ENCODE measurements around the gene SLC12A8.

The SLC12A8 gene

DNA sequence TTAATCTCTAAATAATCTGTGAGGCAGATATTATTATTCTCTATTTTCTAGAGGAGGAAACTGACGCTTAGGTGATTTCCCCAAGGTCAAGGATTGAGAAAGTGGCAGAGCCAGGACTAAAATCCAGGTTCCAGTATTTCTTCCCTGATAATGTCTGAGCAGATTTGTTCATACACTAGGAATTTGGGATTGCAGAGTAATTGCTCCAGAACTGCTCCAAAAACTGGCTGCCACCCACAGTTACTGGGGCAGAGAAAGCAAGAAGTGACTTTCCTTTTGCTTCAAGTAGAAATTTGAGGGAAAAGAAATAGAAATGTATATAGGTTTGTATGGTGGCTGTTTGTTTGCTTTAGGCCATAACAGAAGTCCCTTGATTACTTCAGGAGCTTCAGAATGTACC lies 60.6 kb downstream of the SLC12A8 start:
- no peak for DNase-seq (ENCODE audit: low read depth in 2 of 2)

DNA sequence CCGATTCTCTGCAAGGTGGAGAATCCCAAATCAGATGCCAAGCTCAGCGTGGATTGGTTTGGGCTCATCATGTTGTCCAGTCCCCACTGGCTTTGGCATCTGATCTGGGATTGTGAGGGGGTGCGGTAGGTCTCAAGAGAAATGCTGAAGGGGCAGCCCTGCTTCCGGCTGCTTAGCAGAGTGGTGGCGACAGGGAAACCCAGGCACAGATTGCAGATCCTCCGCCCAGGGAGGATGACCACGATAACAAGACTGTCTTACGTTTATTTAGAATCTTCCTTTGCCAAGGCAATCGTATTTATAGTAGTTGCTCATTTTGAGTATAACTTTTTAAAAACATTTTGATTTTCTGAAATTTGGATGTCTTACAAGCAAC lies 61.1 kb downstream of the SLC12A8 start:
- DNase-seq (ENCODE audit: low read depth in 2 of 2): no peak

DNA sequence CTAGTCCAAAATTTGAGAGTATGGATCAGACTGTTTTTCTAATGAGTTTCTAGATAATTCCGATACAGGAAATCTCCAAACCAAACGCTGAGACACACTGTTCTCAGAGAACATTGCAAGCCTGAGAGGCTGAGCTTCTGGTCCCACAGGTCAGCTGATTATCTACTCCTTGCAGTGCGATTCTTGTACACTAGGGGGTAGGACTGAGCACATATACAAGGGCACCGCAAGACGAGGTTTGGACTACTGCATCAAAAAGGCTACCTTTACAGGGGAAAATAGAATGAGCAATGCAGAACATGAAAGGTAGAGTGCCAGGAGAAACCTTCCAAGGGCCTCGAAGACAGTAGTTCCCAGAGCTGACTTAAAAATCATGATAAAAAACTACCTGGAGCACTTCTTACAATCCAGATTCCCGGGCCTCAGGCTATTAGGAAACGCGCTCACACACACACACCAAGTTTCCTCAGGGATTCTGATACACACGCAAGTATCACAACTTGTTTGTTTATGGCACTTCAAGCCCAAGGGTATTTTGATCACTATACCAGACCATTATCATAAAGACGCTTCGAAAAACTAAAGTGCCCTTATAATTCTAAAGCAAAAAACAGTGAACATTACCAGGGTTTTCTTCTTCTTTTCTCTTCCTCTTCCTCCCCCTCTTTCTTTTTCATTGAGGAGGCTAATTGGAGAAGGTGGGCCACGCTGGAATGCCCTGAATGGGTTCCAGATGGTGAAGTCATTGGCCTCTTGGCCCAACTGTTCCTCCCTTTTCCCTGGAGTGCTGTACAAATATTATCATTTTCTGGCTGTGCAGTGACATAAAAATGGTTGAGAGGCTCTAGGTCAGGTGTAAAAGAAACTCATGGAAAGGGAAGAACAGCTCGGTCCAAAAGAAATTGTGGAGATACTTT lies 61.8 kb downstream of the SLC12A8 start:
- DNase-seq (ENCODE audit: low read depth in 2 of 2): peak; percentile 32 to 40

DNA sequence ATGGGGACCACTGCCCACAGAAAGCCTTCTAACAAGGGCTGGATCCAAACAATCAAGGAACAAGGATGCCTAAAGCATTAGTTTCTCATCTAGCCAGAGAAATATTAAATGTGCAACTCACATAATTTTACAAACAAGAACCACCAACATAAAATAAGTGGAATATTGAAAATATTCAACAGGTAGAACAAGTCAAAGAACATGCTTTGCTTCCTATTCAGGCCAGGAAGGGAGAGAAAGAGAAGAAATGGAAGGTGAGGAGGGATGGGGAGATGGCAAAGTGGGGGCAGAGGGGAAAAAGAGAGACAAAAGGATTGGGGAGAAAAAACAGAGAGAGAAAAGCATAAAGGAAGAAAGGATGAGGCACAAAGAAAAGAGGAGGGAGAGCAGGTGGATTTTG lies 63.1 kb downstream of the SLC12A8 start:
- DNase-seq (ENCODE audit: low read depth in 2 of 2): no peak

DNA sequence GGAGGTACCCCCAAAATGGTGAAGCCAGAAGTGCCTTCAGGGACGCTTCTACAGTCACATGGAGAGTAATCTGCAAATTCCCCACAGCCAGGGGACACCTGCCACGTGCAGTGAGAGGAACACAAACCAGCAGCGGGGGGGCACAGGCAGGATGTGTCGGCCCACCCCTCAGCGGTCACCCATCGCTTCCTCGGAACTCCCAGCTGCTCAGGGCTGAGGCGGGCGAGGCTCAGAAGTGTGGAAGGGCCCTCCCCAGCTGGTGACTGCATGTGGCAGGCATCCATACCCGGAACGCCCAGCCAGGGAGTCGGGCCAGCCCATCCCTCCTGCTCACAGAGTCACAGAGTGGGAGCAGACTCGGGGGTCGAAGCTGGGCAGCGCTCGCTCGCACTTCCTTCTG lies 63.7 kb downstream of the SLC12A8 start:
- DNase-seq (ENCODE audit: low read depth in 2 of 2): no peak

DNA sequence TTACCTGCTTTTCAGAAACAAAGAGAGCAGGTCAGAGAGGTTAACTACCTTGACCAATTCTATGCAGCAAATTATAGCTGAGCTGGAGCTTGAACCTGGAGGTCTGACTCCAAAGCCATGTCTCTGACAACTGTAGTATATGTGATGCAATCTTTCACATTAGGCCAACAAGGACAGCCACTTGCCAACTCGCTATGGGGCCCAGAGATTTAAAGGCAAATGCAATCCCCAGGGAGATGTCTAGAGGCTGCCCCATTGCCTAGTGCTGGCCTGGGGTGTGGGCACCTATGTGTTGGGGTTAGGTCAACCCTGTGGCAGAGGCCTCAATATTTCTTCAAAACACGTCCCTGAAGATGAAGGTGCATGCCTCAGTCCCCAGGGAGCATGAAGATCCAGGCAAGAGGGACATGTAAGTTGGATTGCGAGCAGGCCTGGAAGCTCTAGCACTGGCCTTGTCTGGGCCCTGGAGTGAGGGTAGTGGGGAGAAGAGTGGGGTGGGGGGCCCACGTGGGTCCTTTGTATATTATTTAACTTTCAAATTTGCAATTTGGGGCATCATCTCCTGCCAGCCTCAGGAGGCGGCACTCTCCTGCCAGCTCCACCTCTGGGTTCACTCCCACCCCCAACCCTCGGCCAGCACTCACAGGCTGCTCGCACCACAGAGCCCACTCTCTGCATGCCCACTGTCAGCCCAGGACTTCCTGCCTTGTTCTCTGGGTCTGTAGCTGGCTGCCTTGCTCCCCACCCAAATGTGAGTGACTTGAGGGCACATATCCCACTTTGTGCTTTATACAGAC lies 64.3 kb downstream of the SLC12A8 start:
- DNase-seq (ENCODE audit: low read depth in 2 of 2): no peak

DNA sequence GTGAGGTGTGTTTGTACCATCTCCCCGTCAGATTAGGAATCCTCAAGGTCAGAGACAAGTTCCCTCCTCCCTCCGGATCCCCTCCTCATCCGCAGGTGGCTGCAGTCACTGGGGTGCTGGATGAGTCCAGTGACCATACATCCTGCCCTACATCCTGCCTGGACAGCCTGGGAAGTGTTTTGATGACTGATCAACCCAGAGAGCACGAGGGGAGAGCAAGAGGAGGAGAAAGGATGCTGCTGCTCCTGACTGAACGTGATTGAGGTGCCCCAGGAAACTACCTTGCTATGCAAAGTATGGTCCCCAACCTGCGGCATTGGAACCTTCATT lies 65.1 kb downstream of the SLC12A8 start:
- no peak for DNase-seq (ENCODE audit: low read depth in 2 of 2)

DNA sequence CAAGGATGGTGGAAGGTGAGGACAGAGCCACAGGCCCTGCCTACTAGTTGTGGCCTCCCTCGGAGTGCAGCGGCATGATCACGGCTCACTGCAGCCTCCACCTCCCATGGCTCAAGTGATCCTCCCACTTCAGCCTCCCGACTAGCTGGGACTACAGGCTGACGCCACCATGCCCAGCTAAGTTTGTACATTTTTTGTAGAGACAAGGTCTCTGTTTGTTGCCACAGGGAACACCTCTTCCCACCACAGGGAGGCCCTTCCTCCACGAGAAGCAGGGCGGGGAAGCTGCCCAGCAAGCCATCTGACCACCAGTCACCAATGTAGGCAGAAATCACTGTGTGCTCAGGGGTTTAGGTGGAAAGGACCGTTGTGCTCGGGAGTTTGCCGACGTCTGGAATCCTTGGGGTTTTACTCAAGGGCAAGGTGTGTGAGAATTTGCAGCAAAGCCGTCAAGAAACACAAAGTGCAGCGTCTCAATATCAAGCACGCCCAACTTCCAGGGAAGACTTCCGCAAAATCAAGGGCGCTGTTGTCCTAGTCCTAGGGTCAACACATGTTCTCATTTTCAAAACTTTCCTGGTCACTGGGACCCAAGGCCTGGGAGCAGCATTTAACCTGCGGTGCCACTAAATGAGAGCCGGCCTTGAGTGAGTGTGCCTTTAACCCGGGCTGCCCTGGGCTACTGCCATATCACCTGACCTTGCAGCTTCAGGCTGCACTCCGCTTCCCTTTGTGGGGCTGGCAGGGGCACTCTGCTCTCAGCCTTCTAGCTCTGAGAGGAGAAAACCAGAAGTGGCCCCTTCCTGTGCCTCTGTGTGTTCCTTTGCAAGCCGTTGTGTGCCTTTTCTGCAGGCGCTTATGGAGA lies 65.7 kb downstream of the SLC12A8 start:
- DNase-seq (ENCODE audit: low read depth in 2 of 2): no peak

DNA sequence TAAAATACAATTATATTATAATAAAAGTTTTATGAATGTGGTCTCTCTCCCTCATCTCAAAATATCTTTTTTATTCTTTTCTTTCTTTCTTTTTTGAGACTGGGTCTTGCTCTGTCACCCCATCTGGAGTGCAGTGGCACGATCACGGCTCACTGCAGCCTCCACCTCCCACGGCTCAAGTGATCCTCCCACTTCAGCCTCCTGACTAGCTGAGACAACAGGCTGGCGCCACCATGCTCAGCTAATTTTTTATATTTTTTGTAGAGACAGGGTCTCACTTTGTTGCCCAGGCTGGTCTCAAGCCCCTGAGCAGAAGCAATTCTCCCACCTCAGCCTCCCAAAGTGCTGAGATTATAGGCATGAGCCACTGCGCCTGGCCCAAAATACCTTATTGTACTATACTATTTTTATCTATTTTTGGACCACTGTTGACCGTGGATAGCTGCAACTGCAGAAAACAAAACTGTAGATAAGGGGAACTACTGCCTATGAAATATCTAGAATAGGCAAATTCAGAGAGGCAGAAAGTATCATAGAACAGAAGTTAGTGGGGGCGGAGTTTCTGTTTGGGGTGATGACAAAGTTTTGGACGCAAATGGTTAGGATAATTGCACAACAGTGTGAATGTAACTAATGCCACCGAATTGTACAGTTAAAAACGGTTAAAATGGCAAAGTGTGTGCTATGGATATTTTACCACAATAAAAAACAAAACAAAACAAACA lies 66.6 kb downstream of the SLC12A8 start:
- no peak for DNase-seq (ENCODE audit: low read depth in 2 of 2)

DNA sequence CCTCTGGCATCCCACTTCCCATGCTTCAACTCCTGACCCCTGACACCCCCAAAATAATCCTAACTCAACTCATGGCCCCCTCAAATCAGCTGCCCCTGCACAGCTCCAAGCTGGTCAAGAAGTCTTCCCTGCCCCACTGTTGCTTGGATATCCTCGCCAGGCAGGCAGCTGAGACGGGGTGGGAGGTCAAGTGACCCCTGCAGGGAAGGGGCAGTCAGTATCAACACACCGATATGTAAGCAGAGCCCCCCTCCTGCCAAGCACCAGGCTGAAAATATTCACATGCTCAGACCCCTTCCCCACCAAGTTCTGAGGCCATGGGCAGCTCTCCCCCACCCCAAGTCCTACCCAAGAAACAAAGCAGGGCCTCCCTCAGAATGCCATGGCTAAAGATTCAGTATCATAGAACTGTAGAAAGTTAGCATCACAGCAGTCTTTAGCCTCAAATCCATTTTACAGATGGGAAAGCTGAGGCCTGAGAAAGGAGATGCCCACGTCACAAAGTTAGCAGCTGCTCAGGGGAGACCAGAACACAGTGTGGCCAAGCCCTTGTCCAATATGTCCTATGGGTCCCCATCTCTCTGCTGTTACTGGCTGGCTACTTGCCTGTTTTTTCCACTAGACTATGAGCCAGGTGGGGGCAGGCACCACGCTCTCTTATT lies 67.8 kb downstream of the SLC12A8 start:
- no peak for DNase-seq (ENCODE audit: low read depth in 2 of 2)

DNA sequence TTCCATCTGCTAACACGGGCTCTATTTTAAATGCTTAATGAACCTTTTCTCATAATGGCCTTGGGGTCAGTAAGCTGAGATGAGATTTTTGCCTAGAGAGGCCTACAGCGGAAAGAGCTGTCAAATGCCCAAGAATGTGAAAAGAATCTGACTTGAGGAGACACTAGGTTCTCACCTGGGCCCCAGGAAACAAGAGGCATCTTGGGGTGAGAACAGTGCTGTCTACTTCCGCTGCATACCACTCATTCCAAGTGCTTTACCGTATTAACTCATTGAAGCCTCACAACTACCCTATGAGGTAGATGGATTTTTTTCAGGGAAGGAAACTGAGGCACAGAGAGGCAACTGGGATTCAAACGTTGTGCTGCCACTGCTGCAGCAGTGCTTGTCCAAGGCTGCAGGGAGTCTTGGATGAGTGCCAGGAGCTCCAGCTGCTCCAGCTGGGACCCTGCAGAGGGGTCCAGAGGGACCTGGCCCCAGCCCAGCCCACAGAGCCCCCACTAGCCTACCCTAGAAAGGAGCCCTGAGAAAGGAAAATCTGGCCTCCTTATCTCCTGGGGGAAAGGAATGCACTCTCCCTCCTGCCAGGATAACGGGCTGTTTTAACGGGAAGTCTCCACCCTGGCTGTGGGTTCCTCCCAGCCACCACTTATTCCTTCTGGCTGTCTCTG lies 68.4 kb downstream of the SLC12A8 start:
- DNase-seq (ENCODE audit: low read depth in 2 of 2): no peak

DNA sequence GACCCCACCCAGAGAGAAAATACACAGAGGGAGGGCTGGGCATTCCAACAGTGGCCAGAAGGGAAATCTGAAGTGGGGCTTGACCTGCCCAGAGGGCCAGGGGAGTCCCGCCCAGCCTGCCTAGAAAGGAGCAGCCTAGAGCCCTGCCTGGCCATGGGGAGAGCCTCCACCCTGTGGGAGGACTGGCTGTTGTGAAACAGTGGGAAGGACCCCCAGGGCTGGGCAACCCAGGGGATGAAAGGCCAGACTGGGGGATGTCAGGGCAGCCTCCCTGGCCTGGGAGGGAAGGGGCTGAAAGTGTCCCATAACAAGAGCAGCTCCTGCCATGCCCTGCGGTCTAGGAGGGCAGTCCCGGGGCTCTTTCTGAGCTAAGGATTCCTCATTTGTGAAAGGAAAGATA lies 69.0 kb downstream of the SLC12A8 start:
- no peak for DNase-seq (ENCODE audit: low read depth in 2 of 2)

DNA sequence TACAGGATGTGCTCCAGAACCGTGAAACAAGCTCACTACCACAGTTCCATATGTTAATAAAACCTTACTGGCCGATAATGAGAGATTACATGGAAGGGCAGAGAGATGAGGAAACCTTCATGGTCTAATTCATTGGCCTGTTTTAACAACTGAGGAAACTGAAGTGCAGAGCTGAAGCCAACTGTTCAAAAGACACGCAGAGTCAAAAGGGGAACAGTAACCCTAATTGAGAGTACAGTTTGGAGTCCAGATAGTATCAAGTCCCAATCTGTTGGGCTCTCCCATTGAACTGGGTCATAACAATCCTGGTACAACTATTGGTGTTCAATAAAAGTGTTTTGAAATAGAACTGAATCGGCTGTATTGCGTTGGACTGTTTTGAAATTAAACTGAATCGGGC lies 69.6 kb downstream of the SLC12A8 start:
- DNase-seq (ENCODE audit: low read depth in 2 of 2): no peak

DNA sequence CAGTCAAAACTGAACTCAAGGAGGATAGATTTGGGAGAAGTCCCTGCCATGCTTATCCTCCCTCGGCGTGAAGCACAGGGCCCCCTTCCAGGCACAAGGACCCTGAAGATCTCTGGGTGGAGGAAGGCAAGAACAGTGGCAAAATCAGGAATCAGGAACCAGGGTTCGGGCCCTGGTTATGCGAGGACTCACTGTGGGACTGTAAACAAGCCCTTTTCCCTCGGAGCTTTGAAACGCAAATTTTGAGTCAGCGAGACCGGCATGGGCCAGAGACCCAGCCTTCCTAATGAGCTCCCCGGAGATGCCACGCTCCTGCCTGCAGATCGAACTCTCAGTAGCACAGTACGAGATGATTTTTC lies 70.1 kb downstream of the SLC12A8 start:
- no peak for DNase-seq (ENCODE audit: low read depth in 2 of 2)

DNA sequence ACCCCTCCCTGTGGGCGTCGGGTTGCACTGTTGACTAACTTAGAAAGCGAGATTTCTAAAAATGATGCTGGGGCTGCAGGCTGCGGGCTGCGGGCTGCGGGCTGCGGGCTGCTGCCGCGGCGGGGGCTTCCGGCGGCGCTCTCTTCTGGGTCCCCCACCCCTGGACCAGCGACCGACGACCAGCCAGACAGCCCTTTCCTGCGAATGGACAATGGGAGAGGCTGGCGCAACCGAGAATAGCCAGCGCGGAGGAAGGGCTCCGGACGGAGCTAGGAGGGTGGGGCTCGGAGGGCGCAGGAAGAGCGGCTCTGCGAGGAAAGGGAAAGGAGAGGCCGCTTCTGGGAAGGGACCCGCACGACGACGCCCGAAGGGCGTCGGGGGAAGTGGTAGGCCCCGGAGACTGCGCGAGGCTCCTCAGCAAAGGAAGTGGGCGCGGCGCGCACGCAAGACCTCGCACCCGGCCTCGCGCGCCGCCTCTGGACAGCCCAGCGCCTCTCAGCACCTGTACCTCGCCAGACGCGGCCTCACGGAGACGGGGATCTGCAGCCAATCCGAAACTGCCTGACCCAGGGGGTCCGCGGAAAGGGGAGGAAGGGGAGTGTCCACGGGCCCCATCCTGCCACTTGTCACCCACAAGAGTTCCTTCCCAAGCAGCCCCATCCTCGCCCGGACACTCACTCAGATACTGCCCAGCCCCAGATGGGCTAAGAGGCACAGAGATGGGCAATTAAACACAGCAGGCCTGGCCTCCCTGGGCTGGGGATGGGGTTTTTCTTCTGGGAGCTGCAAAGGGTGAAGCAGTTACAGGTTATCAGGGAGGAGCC lies 70.7 kb downstream of the SLC12A8 start:
- peak; percentile 74 to 76 for DNase-seq (ENCODE audit: low read depth in 2 of 2)

DNA sequence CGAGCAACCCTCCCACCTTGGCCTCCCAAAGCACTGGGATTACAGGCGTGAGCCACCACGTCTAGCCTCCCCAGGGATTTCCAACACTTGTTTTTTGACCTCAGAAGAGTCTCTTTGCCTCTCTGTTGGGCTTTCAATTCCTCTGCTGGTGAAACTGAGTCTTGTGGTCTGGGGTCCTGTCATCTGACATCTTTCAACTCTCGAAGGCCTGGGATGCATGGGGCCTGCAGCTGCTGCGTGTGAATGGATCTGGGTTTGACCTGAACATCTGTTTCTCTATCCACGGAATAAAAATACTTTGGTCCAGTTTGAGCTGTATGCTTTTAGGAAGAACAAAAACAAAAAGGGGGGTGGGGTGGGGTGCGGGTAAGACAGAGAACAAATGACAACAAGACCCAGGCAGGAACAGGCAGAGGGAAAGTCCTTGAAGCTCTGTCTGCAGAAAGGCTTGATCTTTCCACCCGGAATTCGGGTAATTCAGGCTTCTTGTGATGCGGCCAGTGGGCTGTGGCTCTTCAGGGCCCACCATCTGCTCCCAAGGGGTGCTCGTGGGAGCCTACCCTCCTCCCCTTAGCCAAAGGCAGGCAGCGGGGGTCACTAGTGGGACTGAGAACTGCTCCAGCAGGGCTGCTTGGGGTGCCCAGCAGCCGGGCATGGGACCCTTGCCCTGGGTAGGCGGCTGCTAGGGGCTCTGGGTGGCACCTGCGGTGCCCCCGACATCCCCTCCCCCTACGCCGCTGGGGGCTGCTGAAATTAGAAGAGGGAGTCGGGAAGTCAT lies 71.5 kb downstream of the SLC12A8 start:
- DNase-seq (ENCODE audit: low read depth in 2 of 2): no peak

DNA sequence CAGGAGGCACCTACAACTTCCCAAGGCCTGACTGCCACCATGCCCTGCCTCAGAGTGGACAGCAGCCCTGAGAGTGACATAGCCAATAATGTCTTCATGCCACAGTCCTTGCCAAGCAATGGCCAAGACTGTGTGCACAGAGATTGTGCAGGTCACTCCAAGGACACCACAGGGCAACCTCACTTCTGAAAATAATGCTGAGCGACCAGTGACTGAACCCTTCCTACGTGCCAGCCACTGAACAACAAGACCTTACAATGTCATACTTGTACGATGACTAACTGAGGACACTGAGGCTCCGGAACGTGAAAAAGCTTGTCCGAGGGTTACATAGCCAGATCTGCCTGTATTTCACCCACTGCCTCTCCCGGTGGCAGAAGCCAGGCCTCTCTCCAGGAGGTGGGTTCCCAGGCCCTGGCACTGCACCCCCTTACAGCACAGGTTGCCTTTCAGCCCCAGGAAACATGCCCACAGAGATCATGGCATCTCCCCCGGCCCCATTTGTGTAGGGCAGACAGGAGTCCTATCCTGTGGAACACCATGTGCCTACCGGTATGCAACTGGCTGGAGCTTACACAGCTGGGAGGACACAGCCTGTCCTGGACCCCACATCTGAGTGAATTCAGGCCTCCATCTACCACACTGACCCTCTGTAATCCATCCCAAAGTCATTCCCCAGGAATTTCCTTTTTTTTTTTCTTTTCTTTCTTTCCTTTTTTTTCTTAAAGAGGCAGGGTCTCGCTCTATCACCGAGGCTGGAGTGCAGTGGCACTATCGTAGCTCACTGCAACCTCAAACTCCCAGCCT lies 72.3 kb downstream of the SLC12A8 start:
- no peak for DNase-seq (ENCODE audit: low read depth in 2 of 2)

DNA sequence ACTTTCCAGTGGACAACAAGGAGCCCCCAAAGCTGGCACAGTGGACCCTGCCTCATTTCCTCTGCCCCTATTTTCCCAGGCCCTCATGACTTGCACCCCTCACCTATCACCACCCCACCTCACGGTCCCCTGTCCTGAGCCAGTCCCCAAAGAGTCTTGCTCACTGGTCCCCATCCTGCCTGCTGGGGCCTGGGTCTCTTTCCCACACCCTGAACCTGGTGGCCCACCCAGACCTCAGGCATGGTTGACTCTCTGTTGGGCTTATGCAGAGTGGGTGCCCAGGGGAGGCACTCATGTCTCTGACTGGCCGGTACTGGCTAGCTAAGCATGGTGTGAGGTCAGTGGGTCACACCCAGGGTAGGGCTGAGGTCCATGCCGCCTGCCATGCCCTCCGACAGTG lies 73.2 kb downstream of the SLC12A8 start:
- no peak for DNase-seq (ENCODE audit: low read depth in 2 of 2)
